K562 (cell line): ENCODE results near the gene ATAD3C.

Experiments used
- CEBPZ ChIP-seq: fragments of 150-350 bp; IDR thresholded peaks from 2 replicates; pipeline ENCODE4 v1.6.1; 2014; ENCODE audit warnings: low read depth, mild to moderate bottlenecking, low read length, borderline replicate concordance
- E2F4 ChIP-seq: sonication (generic); formaldehyde crosslinking; IDR thresholded peaks from 2 replicates; pipeline ENCODE4 v1.8.0; 2022; ENCODE audit warnings: mild to moderate bottlenecking, low read depth, missing genetic modification reagents
- EP300 ChIP-seq: IDR thresholded peaks from 2 replicates; pipeline ENCODE4 v1.6.1; 2012; ENCODE audit warnings: low read length, improper control_type of control experiment
- EZH2 ChIP-seq: IDR thresholded peaks from 2 replicates; pipeline ENCODE4 v1.6.1; 2012; ENCODE audit warnings: low read depth, mild to moderate bottlenecking, inconsistent platforms, low read length, borderline replicate concordance
- HDAC2 ChIP-seq: fragments of 450-650 bp; IDR thresholded peaks from 2 replicates; pipeline ENCODE4 v1.6.1; 2016; ENCODE audit warnings: mild to moderate bottlenecking
- HDGF ChIP-seq: fragments of 450-650 bp; IDR thresholded peaks from 2 replicates; pipeline ENCODE4 v1.6.1; 2016
- MEF2D ChIP-seq: conservative IDR thresholded peaks from 2 replicates; pipeline ENCODE4 v1.6.1; 2016; ENCODE audit warnings: low read depth, missing genetic modification characterization, missing compliant biosample characterization
- PCBP2 ChIP-seq: fragments of 200-400 bp; formaldehyde crosslinking; IDR thresholded peaks from 2 replicates; pipeline ENCODE4 v1.6.1; 2018; ENCODE audit warnings: low read length, low read depth, mild to moderate bottlenecking, moderate library complexity; ENCODE audit not compliant: poor library complexity, severe bottlenecking
- SMC3 ChIP-seq: conservative IDR thresholded peaks from 2 replicates; pipeline ENCODE4 v1.6.1; 2011; ENCODE audit warnings: low read depth, low read length, improper control_type of control experiment; ENCODE audit not compliant: insufficient read depth
- TCF15 ChIP-seq: fragments of 250-450 bp; sonication (Bioruptor Pico); IDR thresholded peaks from 2 replicates; pipeline ENCODE4 v1.8.0; 2022; ENCODE audit warnings: moderate library complexity, mild to moderate bottlenecking, inconsistent platforms
- ZNF311 ChIP-seq: fragments of 250-450 bp; sonication (Bioruptor Pico); IDR thresholded peaks from 2 replicates; pipeline ENCODE4 v1.4.0; 2020; ENCODE audit warnings: mild to moderate bottlenecking, moderate library complexity
- TF ChIP-seq, protein P1 (sequence below), 3 experiments: IDR thresholded peaks in 2 of 3; conservative IDR thresholded peaks in 1 of 3; 2 replicates each; pipeline ENCODE4 v1.5.1; 2011 to 2012; ENCODE audit warnings: low read length in 3 of 3, mild to moderate bottlenecking in 3 of 3, control low read depth in 2 of 3, improper control_type of control experiment in 1 of 3, inconsistent platforms in 1 of 3, low read depth in 1 of 3, mixed read lengths in 1 of 3, moderate library complexity in 1 of 3; ENCODE audit not compliant: insufficient read depth in 2 of 3

DNA sequence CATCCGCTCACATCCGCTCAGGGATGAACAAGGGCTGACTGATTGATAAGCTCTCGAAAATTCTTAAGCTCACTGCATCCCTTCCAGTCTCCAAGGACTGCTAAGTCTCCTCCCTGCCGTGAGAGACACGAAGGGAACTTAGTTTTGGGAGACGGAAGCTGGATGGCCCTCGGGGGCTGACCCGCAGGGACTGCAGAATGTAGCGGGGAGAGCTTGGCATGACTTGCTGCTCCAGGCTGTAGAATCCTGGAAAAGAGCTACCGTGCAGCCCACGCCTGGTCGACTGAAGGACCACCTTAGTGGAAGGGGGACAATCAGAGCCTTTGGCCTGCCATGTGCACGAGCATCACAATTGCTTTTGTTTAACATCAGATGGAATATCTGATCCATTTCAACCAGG is 33.7 kb upstream of the ATAD3C start:
- TF ChIP-seq HDAC2: no peak
- no peak for TF ChIP-seq CEBPZ
- no peak for TF ChIP-seq TCF15
- TF ChIP-seq PCBP2: no peak
- TF ChIP-seq EP300: no peak
- no peak for TF ChIP-seq MEF2D (tag)
- no peak for TF ChIP-seq EZH2
- TF ChIP-seq, protein P1, sequence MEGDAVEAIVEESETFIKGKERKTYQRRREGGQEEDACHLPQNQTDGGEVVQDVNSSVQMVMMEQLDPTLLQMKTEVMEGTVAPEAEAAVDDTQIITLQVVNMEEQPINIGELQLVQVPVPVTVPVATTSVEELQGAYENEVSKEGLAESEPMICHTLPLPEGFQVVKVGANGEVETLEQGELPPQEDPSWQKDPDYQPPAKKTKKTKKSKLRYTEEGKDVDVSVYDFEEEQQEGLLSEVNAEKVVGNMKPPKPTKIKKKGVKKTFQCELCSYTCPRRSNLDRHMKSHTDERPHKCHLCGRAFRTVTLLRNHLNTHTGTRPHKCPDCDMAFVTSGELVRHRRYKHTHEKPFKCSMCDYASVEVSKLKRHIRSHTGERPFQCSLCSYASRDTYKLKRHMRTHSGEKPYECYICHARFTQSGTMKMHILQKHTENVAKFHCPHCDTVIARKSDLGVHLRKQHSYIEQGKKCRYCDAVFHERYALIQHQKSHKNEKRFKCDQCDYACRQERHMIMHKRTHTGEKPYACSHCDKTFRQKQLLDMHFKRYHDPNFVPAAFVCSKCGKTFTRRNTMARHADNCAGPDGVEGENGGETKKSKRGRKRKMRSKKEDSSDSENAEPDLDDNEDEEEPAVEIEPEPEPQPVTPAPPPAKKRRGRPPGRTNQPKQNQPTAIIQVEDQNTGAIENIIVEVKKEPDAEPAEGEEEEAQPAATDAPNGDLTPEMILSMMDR (IDR thresholded peaks at IDR 0.05 in 2 of 3, conservative IDR thresholded peaks at IDR 0.05 in 1 of 3; ENCODE audit: insufficient read depth in 2 of 3, low read depth in 1 of 3, low read length in 3 of 3): no peak
- TF ChIP-seq E2F4 (CRISPR knock-in tag): no peak
- no peak for TF ChIP-seq HDGF
- no peak for TF ChIP-seq SMC3
- TF ChIP-seq ZNF311 (CRISPR knock-in tag): no peak
